NCI-H510A treated with DMSO at 0.1 percent for 48 hours (cell line): Measurements from ENCODE around the gene POMT2.
"Not testable (repeated sequence)": the region's sequence is repeated elsewhere in the genome, so short reads cannot be mapped to it uniquely, and the experiment has no call there.

Source experiments
- DNase-seq: peaks from one replicate; lab custom pipeline; 2025; lab: John Stamatoyannopoulos, UW

The POMT2 gene

GRCh38 chr14:77324816-77325745 is 4.4 kb upstream of the POMT2 start:
- DNase-seq: peak; percentile 17

- no peak for DNase-seq
These were observed 3.6 kb upstream of the POMT2 start for GRCh38 chr14:77324289-77324688.

- no peak for DNase-seq
These were observed 2.9 kb upstream of the POMT2 start for GRCh38 chr14:77323571-77323970.

- no peak for DNase-seq
These were observed 2.3 kb upstream of the POMT2 start for GRCh38 chr14:77322951-77323350.

GRCh38 chr14:77322250-77322902 is 1.7 kb upstream of the POMT2 start:
- DNase-seq: no peak

GRCh38 chr14:77319422-77319821 is 1.3 kb downstream of the POMT2 start:
- DNase-seq: peak; percentile 13

GRCh38 chr14:77318756-77319155 is 1.9 kb downstream of the POMT2 start:
- DNase-seq: not testable (repeated sequence)

- DNase-seq: no peak
These were observed 2.6 kb downstream of the POMT2 start for GRCh38 chr14:77318006-77318553.

GRCh38 chr14:77316872-77317301 is 3.8 kb downstream of the POMT2 start:
- DNase-seq: peak; percentile 54

GRCh38 chr14:77316195-77316505 is 4.5 kb downstream of the POMT2 start:
- no peak for DNase-seq

- DNase-seq: no peak
These were observed 5.9 kb downstream of the POMT2 start for GRCh38 chr14:77314539-77315457.

- DNase-seq: no peak
These were observed 6.6 kb downstream of the POMT2 start for GRCh38 chr14:77314043-77314442.

- no peak for DNase-seq
These were observed 7.3 kb downstream of the POMT2 start for GRCh38 chr14:77313371-77313770.

GRCh38 chr14:77311217-77311616 is 9.5 kb downstream of the POMT2 start:
- DNase-seq: no peak

GRCh38 chr14:77310026-77310425 is 10.7 kb downstream of the POMT2 start:
- DNase-seq: no peak

GRCh38 chr14:77309131-77309530 is 11.6 kb downstream of the POMT2 start:
- DNase-seq: no peak

- DNase-seq: no peak
These were observed 13.7 kb downstream of the POMT2 start for GRCh38 chr14:77306851-77307496.

GRCh38 chr14:77306416-77306815 is 14.3 kb downstream of the POMT2 start:
- DNase-seq: no peak

- no peak for DNase-seq
These were observed 15.0 kb downstream of the POMT2 start for GRCh38 chr14:77305696-77306095.

- DNase-seq: peak; percentile 81
These were observed 17.1 kb downstream of the POMT2 start for GRCh38 chr14:77303417-77304156.

- DNase-seq: peak; percentile 60
These were observed 17.8 kb downstream of the POMT2 start for GRCh38 chr14:77302926-77303325.
